ENCODE data around the gene PSAT1.
A peak's percentile ranks its signal among the peaks of the same experiment; 100 is the strongest.

The PSAT1 gene

DNA sequence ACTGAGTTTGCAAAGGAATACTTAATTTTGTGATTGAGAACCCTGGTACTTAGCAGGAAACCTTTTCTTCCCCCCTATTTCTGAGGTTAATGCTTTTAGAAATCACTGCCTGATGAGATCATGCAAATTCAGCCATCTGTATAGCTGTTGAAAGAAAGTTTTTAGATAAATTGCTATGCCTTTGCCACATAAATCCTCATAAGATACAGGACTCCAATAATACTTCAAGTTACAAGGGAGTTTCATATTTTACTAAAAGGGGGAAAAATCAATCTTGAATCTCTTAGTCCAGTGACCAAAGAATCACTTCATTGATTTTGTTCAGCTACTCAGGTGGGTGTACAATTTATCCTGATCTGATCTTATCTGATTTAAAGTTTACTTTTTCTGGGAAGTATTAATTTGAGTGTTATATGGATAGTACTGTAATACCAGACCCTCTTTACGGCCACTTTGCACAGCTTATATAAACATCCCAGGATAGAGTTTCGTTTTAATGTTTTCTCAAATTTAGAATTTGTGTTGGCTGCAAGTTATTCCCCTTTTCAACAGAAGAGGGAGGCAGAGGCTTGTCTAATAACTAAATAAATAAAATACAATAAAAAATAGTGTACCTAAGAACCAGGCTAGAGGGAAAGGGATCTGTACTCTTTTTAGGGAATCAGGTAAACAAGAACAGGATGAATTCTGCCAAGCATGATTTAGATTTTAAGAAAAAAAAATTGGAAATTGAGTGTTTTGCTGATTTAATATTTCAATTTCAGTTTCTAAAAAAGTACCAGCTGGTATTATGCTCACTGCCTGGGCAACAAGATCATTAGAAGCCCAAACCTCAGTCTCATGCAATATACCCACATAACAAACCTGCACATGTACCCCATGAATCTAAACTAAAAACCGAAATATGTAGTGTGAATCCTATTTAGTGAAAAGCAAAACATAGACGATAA lies 69.1 kb downstream of the PSAT1 start:
- DNase-seq (ENCODE audit: low read depth in 3 of 3): no peak

DNA sequence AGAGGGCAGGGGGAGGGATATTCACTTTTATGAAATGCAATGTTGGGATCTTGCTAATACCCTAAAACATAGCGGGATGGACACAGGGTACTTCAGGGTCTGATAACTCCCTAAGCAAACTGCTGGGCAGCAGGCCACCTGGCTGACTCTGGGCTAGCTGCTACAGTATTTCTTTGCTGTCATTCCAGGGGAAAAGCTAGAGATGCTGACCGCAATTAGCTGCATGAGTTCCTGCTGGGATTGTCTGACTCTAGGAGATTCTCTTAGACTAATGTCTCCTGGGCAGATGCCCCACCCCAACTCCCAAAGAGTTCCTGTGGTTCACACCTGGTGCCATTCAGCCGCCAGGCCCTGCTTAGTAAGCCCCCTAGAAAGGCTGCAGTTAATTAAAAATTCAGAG lies 69.9 kb downstream of the PSAT1 start:
- DNase-seq (ENCODE audit: low read depth in 3 of 3): no peak

DNA sequence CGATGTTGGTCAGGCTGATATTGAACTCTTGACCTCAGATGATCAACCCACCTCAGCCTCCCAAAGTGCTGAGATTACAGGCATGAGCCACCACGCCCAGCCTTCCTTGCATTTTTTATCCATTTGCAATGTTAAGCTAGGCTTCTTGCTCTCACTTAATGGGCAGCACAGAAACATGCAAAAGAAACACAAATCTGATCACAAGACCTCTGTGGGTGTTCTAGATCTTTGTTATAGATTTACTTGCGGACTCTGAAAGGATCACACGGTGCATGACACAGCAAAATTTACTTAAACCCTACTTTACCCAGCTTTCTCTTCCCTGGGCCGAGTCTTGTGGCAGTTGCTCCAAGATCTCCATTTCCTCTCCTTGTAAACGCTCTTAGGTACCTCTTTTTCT lies 71.3 kb downstream of the PSAT1 start:
- no peak for DNase-seq (ENCODE audit: low read depth in 3 of 3)

DNA sequence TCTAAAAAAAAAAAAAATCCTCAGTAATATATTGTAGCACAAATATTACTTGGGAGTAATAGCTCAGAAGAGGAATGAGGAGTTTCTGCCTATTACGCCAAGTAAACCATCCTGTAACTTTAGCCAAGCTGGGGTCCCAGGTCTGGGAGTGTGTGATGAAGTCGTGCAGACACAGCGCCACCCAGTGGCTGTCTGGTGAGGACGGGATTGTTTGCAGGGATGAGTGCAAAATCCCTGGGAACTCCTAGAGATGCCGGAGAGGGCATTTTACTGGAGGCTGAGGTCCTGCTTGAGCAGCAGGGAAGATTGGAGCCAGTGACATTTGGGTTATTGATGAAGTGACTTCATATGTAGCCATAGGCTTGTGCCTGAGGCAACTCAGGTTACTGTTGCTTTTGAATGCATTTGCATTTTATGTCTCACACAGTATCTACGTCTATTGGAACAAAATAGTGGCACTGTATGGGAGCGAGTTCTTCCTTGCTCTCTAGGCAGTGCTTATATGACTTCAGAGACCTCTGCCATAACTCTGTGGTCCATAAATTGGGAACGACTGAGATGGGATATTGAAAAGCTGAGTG lies 72.8 kb downstream of the PSAT1 start:
- peak; percentile 5 to 42 (median 9) for DNase-seq (ENCODE audit: low read depth in 3 of 3)

DNA sequence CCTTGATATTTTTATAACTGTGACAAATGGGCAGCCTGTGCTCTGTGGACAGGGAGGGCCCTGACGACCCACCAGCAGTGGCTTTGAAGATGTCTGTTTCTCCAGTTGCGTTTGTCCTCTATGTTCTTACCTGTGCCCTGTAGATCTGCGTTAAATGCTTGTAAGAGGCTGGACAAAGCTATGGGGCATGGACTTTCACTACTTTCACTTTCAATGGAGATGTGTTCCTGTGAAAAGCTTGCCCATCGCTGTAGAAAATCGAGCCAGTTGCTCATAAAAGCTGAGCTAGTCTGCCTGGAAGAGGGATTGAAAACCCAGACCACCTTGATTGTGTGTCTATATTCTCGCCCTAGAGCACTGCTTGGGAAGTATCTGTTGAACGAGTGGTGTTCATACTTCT lies 74.1 kb downstream of the PSAT1 start:
- no peak for DNase-seq (ENCODE audit: low read depth in 3 of 3)

DNA sequence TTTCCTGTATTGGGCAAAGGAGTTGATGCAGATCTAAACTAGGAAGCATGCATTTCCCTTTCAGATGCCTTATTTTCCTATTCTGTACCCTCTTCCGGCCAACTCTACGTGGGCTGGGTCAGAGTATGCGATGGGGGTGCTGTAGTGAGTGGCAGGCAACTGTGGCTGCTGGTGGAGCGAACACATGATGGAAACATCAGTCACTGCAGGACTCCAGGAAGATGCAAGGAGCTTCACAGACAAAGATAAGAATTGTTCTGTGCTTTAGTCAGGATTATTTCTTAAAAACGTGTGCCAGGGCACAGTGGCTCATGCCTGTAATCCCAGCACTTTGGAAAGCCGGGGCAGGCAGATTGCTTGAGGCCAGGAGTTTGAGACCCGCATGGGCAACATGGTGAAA lies 75.1 kb downstream of the PSAT1 start:
- no peak for DNase-seq (ENCODE audit: low read depth in 3 of 3)
